GM19099 (cell line): ENCODE data around the gene SLC38A4.

Experiments used
- POLR2A ChIP-seq: IDR thresholded peaks from 3 replicates; pipeline ENCODE4 v1.6.1; 2011; ENCODE audit warnings: low read depth; ENCODE audit not compliant: insufficient read length; ENCODE audit errors: extremely low read depth

SLC38A4 gene

DNA sequence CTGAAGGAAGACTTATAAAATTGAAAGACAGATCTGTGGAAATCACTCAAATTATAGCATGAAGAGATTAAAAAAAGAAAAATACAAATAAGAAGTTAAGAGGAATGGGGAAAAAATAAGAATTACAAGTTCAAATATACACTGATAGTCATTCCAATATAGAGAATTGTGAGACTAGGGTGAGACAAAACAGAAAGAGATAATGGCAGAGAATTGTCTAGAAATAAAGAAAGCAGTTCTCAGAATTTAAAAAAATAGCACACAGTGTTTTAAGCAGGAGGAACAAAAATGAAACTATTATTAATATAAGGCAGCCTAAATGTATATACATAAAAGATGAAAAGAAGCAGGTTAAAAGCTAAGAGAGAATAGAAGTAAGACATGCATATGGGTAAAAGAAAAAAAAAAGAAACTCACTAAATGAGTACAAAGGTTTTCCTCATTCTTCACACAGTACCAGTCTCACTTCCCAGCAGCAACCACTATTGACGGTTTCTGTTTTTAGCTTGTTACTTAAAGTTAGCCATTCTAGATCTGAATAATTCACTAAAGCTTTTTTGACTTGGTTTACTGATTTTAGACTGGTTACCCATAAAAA lies 31.1 kb downstream of the SLC38A4 start:
- no peak for TF ChIP-seq POLR2A

GRCh38 chr12:46792925-46793324 lies 32.9 kb downstream of the SLC38A4 start:
- no peak for TF ChIP-seq POLR2A

- no peak for TF ChIP-seq POLR2A
Measured at GRCh38 chr12:46790066-46790465, 35.7 kb downstream of the SLC38A4 start.

- TF ChIP-seq POLR2A: no peak
Measured at GRCh38 chr12:46788072-46788887, 37.5 kb downstream of the SLC38A4 start.

GRCh38 chr12:46787496-46788055 lies 38.2 kb downstream of the SLC38A4 start:
- TF ChIP-seq POLR2A: no peak

DNA sequence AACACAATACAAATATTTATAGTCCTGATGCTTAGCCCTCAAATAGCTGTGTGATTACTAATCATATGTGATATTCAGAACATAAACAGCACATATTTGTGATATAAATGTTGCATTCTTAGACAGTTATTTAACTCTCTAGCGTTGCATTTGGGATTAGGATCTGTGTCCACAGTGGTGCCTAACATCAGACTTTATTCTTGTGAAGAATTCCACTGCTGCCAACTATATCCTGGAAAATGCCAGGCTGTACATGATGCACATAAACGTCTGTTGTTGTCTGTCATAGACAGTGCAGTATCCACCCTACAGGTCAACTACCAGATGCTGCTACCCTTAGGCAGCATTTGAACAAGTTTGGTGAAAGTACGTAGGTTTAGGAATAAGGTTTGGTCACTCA lies 39.0 kb downstream of the SLC38A4 start:
- TF ChIP-seq POLR2A: no peak

- TF ChIP-seq POLR2A: no peak
Measured at GRCh38 chr12:46785382-46785781, 40.4 kb downstream of the SLC38A4 start.

- no peak for TF ChIP-seq POLR2A
Measured at GRCh38 chr12:46783871-46784270, 41.9 kb downstream of the SLC38A4 start.

GRCh38 chr12:46779879-46780278 lies 45.9 kb downstream of the SLC38A4 start:
- no peak for TF ChIP-seq POLR2A

- TF ChIP-seq POLR2A: no peak
Measured at GRCh38 chr12:46779063-46779462, 46.7 kb downstream of the SLC38A4 start.

- no peak for TF ChIP-seq POLR2A
Measured at GRCh38 chr12:46778415-46778814, 47.4 kb downstream of the SLC38A4 start.

- TF ChIP-seq POLR2A: no peak
Measured at GRCh38 chr12:46777587-46777986, 48.2 kb downstream of the SLC38A4 start.

GRCh38 chr12:46775796-46776195 lies 50.0 kb downstream of the SLC38A4 start:
- TF ChIP-seq POLR2A: no peak

DNA sequence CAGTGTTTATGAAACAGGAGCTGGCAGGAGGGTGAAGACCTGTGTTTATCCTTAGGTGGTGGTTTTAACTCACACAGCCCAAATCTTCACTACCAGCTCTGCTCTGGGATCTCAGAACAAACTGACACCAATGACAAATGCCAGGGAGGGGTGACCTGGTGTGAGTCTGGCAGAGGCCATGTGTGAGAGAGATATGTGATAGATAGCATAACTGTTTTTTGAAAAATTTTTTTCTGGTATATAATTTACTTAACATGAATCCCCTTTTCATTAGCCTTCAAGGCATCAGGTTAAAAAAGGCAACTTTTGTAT lies 51.5 kb downstream of the SLC38A4 start:
- TF ChIP-seq POLR2A: no peak

GRCh38 chr12:46773586-46774321 lies 52.0 kb downstream of the SLC38A4 start:
- no peak for TF ChIP-seq POLR2A
